Stimulated activated CD4-positive, alpha-beta T cell treated with anti-CD3 and anti-CD28 coated beads, Interleukin-2, amount 100 ng/mL, for 24 hours (primary cell): ENCODE measurements around the gene RGS6.

Experiments used
- DNase-seq, 2 donors: peaks; one replicate each; pipeline ENCODE4 v3.0.0-alpha.2; 2020

The RGS6 gene

DNA sequence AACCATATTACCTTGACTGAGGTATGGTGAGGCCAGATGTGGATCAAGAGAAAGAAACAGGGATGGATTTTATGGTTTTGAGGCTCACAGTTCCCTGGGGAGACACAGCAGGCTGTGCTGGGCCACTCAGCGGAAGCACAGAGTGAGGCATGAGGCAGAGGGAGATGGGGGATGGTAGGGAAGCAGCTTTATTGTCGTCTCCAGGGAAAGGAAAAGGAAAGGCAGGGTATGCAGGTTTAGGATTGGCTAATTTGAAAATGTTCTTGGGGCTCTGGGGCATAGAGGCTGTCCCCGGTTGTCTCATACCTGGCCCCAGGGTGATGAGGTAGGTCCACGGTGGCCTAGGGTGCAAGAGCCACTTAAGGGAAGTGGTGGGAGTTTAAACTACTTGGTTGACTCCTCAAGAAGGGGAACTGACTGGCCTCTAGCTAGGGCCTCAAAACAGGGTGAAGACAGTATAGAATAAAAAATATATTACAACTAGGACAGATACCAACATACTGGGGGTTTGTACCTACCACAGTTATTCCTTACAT lies 322.8 kb downstream of the RGS6 start:
- no peak for DNase-seq

GRCh38 chr14:72256055-72256454 lies 323.8 kb downstream of the RGS6 start:
- DNase-seq = no peak

DNA sequence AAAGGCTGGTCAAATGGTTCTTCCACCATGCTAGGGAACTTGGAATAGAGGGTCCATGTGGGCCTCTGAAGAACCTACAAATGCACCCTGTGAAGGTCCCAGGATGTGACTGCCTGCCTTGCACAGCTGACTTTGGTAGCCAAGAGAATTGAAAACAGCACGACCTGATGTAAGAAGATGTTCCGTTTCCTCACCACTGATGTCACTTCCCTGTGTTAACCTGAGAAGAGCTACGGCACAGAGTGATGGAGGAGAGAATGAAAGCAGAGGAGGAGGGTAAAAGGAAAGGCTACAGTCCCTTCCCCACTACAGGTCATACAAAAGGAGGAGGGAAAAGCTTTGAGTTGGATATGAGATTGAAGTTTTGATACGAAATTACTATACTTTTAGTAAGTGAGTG lies 328.8 kb downstream of the RGS6 start:
- no peak for DNase-seq

- DNase-seq = no peak
These were observed 330.5 kb downstream of the RGS6 start for GRCh38 chr14:72262771-72263170.

DNA sequence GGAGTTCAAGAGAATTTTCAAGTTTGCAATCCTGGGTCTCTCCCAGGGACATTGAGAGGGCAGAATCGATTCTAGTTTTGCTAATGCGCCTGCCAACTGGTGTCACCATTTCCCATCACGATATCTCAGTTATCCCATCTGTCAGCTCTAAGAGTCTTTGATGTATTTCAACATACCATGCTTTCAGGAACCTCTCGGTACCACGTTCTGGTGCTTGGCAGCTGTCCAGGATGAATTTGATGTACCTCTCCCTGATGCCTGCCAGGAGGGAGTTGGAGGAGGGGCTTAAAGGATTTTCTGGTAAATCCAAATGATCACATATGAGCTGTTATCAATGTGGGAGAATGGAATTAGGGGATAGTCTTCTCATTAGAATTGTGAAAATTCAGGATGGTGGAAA lies 332.5 kb downstream of the RGS6 start:
- no peak for DNase-seq

DNA sequence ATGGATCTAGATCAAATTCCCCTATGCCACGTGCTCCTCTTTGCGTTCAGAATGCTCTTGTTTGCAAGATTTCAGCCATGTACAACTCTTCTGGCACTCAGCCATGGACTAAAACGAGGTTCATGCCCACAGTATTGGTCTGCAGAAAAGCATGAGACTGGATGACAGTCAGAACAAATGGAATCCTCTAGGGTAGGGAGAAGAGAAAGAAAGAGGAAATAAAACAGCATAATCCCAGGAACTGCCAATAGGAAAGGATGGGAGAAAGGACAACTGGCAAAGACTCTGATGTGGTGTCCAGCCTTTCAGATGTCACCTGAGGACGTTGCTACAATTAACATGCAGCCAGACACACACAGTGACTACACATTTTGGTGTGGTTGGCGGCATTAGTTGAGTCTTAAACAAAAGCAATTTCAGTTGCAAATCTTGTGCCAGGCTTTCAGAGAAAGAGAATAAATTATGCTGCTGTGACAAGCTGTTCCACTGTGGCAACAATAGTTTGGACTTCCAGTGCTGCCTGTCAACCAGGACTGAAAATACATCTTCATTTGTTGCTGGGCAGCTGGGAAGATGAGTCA lies 338.0 kb downstream of the RGS6 start:
- DNase-seq = no peak

DNA sequence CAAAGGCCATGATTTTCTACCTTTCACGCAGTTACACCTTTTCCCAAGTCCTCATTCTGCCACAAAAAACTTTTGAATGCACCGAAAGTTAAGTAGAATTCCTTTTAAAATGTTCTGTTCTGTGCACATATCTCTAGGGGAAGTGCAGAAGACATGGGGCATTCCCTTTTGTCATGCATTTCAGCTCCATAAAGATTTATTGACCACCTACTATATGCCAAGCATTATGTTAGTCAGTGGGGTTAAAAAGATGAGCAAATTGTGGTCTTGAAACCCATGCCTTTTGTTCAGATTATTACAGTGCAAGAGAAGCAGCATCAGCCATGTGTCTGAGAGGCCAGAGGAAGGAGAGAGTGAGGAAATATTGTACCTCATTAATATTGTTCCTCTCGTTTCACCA lies 338.5 kb downstream of the RGS6 start:
- no peak for DNase-seq

DNA sequence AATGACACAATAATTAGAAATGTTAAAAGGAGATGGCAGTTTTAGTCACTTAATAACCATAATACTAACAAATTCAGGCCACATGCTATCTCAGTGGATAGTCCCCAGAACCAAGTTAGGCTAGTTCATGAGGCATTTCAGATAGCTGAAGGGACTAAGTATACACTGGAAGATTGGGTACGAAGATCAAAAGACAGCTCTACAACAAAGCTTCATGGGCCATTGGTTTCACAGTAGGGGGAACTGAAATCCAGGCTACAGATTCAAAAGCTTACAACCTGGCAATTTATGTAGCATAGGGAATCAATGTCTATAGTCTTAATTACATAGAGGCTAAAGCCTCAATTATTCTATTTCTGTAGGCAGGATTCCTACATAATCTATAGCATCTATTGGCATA lies 343.0 kb downstream of the RGS6 start:
- DNase-seq = no peak

DNA sequence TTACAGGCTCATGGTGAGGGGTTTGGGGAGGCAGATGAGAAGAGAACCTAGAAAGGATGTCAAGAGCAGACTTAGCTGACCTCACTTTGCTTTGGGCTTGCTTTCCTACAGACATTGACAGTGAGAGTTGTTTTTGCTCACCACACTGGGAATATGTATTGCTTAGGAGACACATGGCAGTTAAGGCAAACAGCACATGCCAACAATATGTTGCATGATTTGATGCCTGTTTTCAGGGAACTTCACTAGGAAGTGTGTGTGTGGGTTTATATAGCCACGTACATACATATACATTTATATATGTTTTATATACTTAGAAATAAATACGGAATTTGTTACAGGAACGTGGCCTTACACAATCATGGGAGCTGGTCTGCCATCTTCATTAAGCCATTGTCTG lies 346.1 kb downstream of the RGS6 start:
- no peak for DNase-seq

- DNase-seq = no peak
These were observed 351.9 kb downstream of the RGS6 start for GRCh38 chr14:72284176-72284575.

DNA sequence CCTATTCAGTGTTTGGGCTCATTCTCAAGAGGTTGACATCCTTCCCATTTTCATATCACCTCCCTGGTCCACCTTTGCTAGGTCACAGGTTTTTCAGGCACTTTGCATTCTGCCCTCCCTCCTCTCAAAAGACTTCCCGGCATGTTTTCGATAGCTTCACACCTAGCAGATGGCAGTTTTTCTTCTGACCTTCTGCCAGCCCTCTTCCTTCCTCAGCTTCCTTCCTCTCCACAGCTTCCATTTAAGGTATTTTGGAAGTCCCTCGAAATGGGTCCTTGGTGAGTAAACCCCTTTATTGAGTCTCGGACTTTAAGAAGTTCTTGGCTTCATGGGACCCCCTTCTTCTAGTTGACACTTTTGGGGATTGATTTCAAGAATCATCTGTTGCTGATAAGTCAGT lies 358.0 kb downstream of the RGS6 start:
- DNase-seq = no peak

DNA sequence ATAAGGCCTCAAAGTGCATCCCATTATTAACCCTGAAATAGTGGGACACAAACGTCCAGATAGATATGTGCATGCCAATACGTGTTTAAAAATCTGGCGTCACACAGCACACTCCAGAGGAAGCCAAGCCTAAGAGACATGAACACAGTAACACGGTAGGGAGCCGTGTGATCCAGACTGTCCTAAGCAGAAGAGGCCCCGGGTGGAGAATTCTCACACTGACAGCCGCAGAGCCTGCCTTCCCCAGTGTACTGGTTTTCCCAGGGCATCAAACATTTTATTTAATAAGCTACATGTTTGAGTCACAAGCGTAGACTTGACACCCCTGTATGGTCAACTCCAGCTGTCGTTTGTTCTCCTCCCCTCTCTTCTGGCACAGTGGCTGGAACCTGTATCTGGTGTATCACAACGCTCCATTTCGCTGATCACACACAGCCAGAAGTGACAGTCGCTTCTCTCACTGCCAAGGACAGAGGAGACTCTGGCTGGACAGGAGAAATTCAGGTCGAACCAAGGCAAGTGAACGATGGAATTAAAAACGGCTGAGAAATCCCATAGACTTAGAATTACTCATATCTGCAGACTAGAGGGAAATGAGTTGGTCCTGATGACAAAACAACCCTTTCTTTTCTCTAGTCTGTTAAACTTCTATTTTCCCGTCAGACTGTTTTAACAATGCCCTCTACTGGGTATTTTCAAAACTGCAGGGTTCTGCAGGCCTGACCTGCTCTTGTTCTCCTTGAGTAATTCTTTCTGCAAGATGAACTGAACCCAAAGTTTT lies 359.9 kb downstream of the RGS6 start:
- DNase-seq = no peak

GRCh38 chr14:72292689-72293024 lies 360.4 kb downstream of the RGS6 start:
- no peak for DNase-seq

DNA sequence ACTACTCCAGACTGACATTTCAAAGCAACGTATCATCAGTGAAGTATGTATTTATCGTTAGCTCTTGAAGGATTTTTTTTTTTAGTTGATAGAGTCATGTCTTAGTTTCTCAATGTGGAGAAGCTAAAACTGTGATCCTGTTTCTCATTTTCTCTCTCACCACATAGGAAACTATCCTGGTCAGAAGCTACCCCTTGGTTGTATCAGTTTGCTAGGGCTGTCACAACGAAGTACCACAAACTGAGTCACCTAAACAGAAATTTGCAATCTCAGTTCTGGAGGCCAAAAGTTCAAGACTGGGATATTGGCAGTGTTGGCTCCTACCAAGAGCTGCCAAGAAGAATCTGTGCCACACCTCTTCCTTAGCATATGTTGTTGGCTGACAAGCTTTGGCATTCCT lies 369.1 kb downstream of the RGS6 start:
- no peak for DNase-seq

DNA sequence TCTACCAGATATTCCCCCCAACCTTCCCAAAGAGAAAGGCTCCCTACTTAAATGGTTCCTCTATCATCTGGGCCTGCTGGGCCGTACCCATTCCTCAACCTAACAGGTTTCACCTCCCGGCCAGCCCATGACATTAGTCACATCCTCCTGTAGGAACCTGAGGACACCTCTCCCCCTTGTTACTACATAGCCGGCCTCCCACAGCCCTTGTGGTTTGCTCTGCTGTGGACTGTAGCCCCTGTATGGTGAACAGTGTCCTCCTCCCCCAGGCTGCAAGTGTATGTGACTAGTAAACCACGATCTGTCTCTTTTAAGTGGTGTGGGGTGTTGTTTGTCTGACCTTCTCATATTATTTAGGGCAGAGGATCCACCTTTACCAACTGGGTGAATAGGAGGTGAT lies 371.7 kb downstream of the RGS6 start:
- no peak for DNase-seq

DNA sequence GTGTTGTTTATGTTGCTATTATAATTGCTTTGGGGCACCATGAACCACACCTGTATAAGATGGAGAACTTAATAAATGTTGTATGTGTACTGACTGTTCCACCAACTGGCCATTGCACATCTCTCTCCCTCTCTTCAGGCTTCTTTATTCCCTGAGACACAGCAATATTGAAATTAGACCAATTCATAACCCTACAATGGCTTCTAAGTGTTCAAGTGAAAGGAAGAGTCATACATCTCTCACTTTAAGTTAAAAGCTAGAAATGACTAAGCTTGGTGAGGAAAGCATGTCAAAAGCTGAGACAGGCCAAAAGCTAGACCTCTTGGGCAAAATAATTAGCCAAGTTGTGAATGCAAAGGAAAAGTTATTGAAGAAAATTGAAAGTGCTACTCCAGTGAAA lies 373.3 kb downstream of the RGS6 start:
- no peak for DNase-seq

DNA sequence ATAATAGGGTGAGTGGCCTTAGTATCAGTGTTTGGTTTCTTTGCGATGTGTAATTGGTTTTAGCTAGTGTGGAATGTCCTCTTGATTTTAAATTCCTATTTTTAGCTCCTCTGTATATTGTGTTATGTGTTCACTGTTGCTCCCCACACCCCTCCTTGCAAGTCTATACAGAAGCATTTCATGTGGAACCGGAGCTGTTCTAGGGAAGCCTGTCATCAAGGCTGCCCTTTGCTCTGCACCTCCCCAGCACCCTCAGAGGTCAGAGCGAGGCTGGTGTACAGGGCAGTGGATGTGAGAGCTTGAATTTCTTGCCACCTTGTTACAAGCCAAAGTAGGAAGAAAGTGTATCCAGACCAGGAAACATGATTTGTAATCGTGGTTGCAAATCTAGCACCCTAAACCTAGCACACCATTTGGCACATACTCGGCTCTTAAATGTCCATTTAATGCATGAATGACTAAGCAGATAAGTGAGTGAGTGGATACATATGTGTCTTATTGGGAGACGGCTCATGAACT lies 376.8 kb downstream of the RGS6 start:
- no peak for DNase-seq

DNA sequence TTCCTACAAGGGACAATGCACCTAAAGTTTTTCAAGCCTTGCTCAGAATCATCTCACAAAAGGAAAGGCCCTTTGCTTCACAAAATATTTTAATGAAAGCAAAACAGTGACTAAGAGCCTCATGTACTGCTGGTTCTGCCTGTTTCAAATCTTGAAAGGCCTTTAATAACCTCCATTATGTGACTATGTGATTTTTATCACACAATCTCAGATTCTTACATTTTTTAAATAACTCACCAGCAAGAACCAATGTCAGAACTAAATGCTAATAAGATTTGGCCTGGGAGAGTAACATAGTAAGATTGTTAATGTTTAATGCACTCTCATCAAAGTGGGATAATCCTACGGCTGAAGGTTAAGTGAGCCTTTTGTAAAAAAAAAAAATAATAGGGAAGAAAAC lies 378.9 kb downstream of the RGS6 start:
- no peak for DNase-seq

GRCh38 chr14:72311516-72311915 lies 379.3 kb downstream of the RGS6 start:
- DNase-seq = no peak

DNA sequence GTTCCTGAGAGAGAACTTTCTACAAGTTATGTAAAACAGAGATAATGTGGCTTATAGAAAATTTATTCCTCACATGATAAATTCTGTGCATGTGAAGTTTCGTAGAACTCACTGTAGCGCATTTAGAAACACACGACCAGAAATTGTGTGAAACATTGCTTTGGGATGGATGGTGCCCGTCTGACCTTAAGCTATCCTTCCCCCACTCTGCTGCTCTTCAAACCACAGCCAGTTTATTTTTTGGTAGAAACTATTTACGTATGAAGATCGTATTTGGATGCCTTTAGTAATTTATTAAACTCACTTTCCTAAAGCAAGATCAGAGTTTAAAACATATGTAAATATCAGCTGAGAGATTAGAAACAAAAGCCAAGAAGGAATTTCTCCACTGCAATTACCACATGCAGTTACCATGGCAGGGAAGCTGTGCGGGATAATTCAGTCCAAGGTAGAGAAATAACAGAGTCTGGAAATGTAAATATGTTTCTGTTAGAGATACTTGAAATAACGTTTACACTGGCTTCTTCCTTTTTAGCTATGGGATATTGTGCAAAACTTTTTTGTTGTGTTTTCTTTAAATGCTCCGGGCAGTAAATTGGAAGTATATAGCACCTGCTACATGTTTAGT lies 382.7 kb downstream of the RGS6 start:
- no peak for DNase-seq

DNA sequence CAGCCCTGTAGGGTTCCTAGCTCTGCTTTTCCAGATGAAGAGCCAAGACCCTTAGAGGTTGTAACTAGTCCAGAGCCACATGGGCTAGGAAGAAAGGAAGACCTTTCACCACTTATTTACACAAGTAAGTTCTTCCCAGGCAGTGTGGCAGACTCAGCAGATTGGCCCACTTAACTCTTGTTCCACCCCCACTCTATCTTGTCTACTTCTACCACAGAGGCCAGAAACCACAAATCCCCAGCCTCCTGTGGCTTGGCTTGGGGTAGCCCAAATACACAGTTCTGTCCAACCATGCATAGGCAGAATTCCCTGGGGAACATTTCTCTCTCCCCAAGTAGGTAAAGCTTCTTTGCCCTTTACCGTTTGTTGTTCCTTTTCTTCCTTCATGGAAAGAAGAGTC lies 383.5 kb downstream of the RGS6 start:
- DNase-seq = no peak

DNA sequence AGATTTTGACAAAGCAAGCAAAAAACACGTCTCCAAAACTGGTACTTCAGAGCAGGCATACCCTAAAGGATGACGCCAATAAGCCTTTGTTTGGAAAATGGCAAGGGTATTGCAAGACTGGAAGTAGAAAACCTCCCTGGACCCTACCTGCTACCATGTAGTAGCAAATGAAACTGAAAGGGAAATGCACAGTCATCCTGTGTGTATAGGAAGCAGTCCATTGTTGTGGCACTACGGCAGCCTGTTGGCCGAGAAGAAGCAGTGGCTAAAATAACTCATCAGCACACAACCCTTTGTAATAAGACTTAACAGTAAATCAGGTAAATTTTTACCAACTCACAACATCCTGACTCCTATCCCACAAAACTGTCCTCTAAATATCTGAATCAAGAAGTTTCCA lies 386.4 kb downstream of the RGS6 start:
- no peak for DNase-seq

DNA sequence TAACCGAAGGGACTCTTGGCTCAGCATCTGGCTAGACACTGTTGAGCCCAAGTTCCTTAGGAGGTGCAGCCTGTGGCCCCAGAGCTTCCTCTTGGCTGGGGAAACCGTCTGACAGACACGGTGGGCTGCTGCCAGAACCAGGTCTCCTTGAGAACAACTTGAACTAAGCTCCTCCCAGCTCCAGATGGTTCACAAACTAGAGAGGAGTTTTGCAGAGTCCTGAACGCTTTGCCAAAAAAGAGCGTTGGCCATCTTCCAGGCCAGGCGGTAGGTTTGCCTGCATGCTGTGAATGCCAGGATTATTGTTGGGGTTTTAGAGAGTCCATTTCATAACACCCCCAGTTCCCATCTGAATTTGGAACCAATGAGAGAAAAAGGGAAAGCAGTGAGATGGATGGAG lies 399.8 kb downstream of the RGS6 start:
- DNase-seq = no peak

DNA sequence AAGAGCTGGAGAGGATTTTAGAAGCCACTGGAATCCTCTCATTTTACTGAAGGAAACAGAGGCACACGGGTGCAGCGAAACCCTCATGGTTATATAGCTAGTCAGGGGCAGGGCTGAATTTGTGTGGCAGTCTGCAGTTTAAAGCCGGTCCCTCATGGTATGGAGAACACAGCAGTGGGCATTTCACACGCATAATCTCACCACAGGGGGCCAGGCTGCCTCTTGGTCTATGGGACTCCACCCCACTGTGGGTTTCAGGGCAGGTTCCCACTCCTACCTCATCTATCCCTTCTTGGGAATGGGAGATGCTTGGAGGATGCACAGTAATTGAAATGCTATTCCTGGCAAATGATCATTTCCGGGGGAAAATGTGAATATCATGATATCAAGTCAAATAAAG lies 400.6 kb downstream of the RGS6 start:
- DNase-seq = no peak
